IMR-90 (cell line): ENCODE results near the gene AQP5. TPM values are rescaled to one million over a fixed set of nuclear protein-coding genes. Genes with fewer than 3 reads are reported as not detected.

ENCODE experiments used
- ATAC-seq: fragments of 200-7000 bp; cut with Tn5 transposase; 2 replicates; pipeline ENCODE4 v1.9.1; 2020; ENCODE audit warnings: low read depth, mild to moderate bottlenecking, moderate library complexity
- BruUV-seq: library from RNA; stranded (reverse); fragments of 400-500 nt; replicated peaks from 2 replicates; lab custom pipeline; 2021; lab: Mats Ljungman, UMichigan
- CTCF ChIA-PET: fragments of 300-600 bp; formaldehyde crosslinking; extraction: SDS; loops from one replicate; lab custom pipeline; 2021; ENCODE audit warnings: antibody characterized with exemption; lab: Yijun Ruan, JAX
- POLR2A ChIA-PET: fragments of 300-600 bp; sonication (Branson Sonifier 250); formaldehyde crosslinking; loops from one replicate; lab custom pipeline; 2022; ENCODE audit warnings: antibody characterized with exemption; ENCODE audit not compliant: unreplicated experiment; lab: Charles Lee
- DNase-seq: peaks from one replicate; pipeline ENCODE4 v3.0.0; 2013
- H2AFZ ChIP-seq: replicated peaks from 2 replicates; pipeline ENCODE3; 2013; ENCODE audit warnings: low read length, mild to moderate bottlenecking; ENCODE audit not compliant: poor library complexity
- H2AK5ac ChIP-seq: 2 replicates; pipeline ENCODE4 v1.6.1; 2013; ENCODE audit warnings: low read depth, low read length, inconsistent platforms
- H2AK9ac ChIP-seq: replicated peaks from 2 replicates; pipeline ENCODE3; 2013; ENCODE audit warnings: mild to moderate bottlenecking, low read depth, low read length, moderate library complexity; ENCODE audit not compliant: poor library complexity
- H2BK120ac ChIP-seq: 2 replicates; pipeline ENCODE4 v1.6.1; 2013; ENCODE audit warnings: low read depth, low read length, inconsistent platforms
- H2BK15ac ChIP-seq: 3 replicates; pipeline ENCODE4 v1.6.1; 2013; ENCODE audit warnings: low read depth, low read length, inconsistent platforms
- H2BK20ac ChIP-seq: 2 replicates; pipeline ENCODE4 v1.6.1; 2013; ENCODE audit warnings: low read depth, mild to moderate bottlenecking, inconsistent platforms, low read length, moderate library complexity
- H2BK5ac ChIP-seq: 2 replicates; pipeline ENCODE4 v1.6.1; 2013; ENCODE audit warnings: mild to moderate bottlenecking, low read depth, low read length, inconsistent platforms; ENCODE audit not compliant: poor library complexity, severe bottlenecking
- H3K14ac ChIP-seq: replicated peaks from 2 replicates; pipeline ENCODE4 v1.6.1; 2013; ENCODE audit warnings: low read depth, low read length, inconsistent platforms
- H3K18ac ChIP-seq: 2 replicates; pipeline ENCODE4 v1.6.1; 2013; ENCODE audit warnings: low read depth, low read length, control low read depth
- H3K23ac ChIP-seq: 2 replicates; pipeline ENCODE4 v1.6.1; 2013; ENCODE audit warnings: low read depth, low read length, inconsistent platforms
- H3K27ac ChIP-seq: 2 replicates; pipeline ENCODE4 v1.5.1; 2013; ENCODE audit warnings: mild to moderate bottlenecking, control low read depth, low read length; ENCODE audit not compliant: insufficient read depth
- H3K27me3 ChIP-seq: 2 replicates; pipeline ENCODE4 v1.6.1; 2013; ENCODE audit warnings: low read length; ENCODE audit not compliant: control insufficient read depth, insufficient read depth
- H3K36me3 ChIP-seq: 2 replicates; pipeline ENCODE4 v1.6.1; 2013; ENCODE audit warnings: low read length, mixed read lengths; ENCODE audit not compliant: control insufficient read depth, insufficient read depth
- H3K4ac ChIP-seq: 2 replicates; pipeline ENCODE4 v1.6.1; 2013; ENCODE audit warnings: low read depth, low read length, inconsistent platforms
- H3K4me1 ChIP-seq: 2 replicates; pipeline ENCODE4 v1.6.1; 2013; ENCODE audit warnings: low read length, mixed read lengths; ENCODE audit not compliant: control insufficient read depth, insufficient read depth
- H3K4me2 ChIP-seq: 2 replicates; pipeline ENCODE4 v1.6.1; 2013; ENCODE audit warnings: low read depth, mild to moderate bottlenecking, control low read depth, low read length, moderate library complexity
- H3K4me3 ChIP-seq: 2 replicates; pipeline ENCODE4 v1.5.1; 2013; ENCODE audit warnings: low read depth, mild to moderate bottlenecking, control low read depth, low read length, moderate library complexity; ENCODE audit not compliant: insufficient read depth
- H3K56ac ChIP-seq: 2 replicates; pipeline ENCODE4 v1.6.1; 2013; ENCODE audit warnings: low read length, inconsistent platforms; ENCODE audit not compliant: insufficient read depth; ENCODE audit errors: extremely low read depth
- H3K79me1 ChIP-seq, 2 experiments: 2 replicates each; pipeline ENCODE4 v1.6.1; 2013; ENCODE audit warnings: low read length in 2 of 2, inconsistent platforms in 1 of 2, low read depth in 1 of 2
- H3K9ac ChIP-seq: 2 replicates; pipeline ENCODE4 v1.6.1; 2013; ENCODE audit warnings: low read depth, low read length, control low read depth
- H3K9me1 ChIP-seq: 2 replicates; pipeline ENCODE4 v1.6.1; 2013; ENCODE audit warnings: low read length, inconsistent platforms; ENCODE audit not compliant: insufficient read depth
- H3K9me3 ChIP-seq: 2 replicates; pipeline ENCODE4 v1.6.1; 2013; ENCODE audit warnings: low read length; ENCODE audit not compliant: control insufficient read depth, insufficient read depth
- H4K20me1 ChIP-seq: 2 replicates; pipeline ENCODE4 v1.6.1; 2013; ENCODE audit warnings: low read length, inconsistent platforms; ENCODE audit not compliant: insufficient read depth
- H4K5ac ChIP-seq: 2 replicates; pipeline ENCODE4 v1.6.1; 2013; ENCODE audit warnings: mild to moderate bottlenecking, low read depth, low read length, control low read depth
- H4K8ac ChIP-seq, 2 experiments: 2 replicates each; pipeline ENCODE4 v1.6.1; 2013; ENCODE audit warnings: low read depth in 2 of 2, low read length in 2 of 2, control low read depth in 1 of 2, inconsistent platforms in 1 of 2
- H4K91ac ChIP-seq: 2 replicates; pipeline ENCODE4 v1.6.1; 2013; ENCODE audit warnings: low read depth, low read length, inconsistent platforms; ENCODE audit not compliant: insufficient read depth
- BHLHE40 ChIP-seq: fragments of 150-350 bp; IDR thresholded peaks from 2 replicates; pipeline ENCODE4 v1.6.1; 2016; ENCODE audit warnings: mild to moderate bottlenecking, low read depth, low read length
- ELK1 ChIP-seq: fragments of 150-350 bp; IDR thresholded peaks from 2 replicates; pipeline ENCODE4 v1.6.1; 2016; ENCODE audit warnings: low read depth, mild to moderate bottlenecking, low read length, moderate library complexity, borderline replicate concordance
- MAZ ChIP-seq: IDR thresholded peaks from 2 replicates; pipeline ENCODE4 v1.6.1; 2012; ENCODE audit warnings: low read depth, mild to moderate bottlenecking, low read length, improper control_type of control experiment, moderate library complexity, borderline replicate concordance
- MXI1 ChIP-seq: IDR thresholded peaks from 2 replicates; pipeline ENCODE4 v1.6.1; 2012; ENCODE audit warnings: low read depth, mild to moderate bottlenecking, low read length, moderate library complexity, borderline replicate concordance
- WGBS, 2 experiments: methylation state at CpG; one replicate each; pipeline versions ENCODE4 v1.1.5 to v1.1.7; 2013; ENCODE audit warnings: missing lambda C conversion rate in 2 of 2; ENCODE audit not compliant: insufficient read length in 1 of 2; ENCODE audit errors: extremely low coverage in 2 of 2; 5-methylcytosine and 5-hydroxymethylcytosine counted together
- dilution Hi-C: fragments of 300-500 bp; cut with HindIII; formaldehyde crosslinking; loops from one replicate; pipeline ENCODE4 v1.14.3; 2018; ENCODE audit warnings: low sequenced_read_pairs; ENCODE audit not compliant: unreplicated experiment
- in situ Hi-C: fragments of 300-500 bp; cut with MboI; formaldehyde crosslinking; loops from 3 replicates; pipeline ENCODE4 v1.14.3; 2019; ENCODE audit warnings: low sequenced_read_pairs, inconsistent platforms, mixed read lengths
- intact Hi-C: fragments of 100-400 bp; cut with micrococcal nuclease; formaldehyde crosslinking; loops from 2 replicates; pipeline ENCODE4 v1.10.0; 2022
- polyA plus RNA-seq, 3 experiments: library from polyadenylated mRNA; depleted of rRNA; stranded (reverse); fragments of >200 nt; gene quantifications; 2 replicates each; pipeline ENCODE4 v1.2.3, GENCODE V29; 2012; ENCODE audit warnings: low replicate concordance in 1 of 3
- total RNA-seq: library from RNA; depleted of rRNA; stranded (reverse); fragments of >200 nt; gene quantifications from 2 replicates; pipeline ENCODE4 v1.2.3, GENCODE V29; 2012

The AQP5 gene
- total and polyA plus RNA-seq, 2 of the 4 experiments (the other 2 are of a cell fraction) = not detected

- TF ChIP-seq ELK1 = no peak
These were observed 11.1 kb downstream of the AQP5 start, which contains the start of gene AQP6 (continued) for GRCh38 chr12:49972641-49973360.

DNA sequence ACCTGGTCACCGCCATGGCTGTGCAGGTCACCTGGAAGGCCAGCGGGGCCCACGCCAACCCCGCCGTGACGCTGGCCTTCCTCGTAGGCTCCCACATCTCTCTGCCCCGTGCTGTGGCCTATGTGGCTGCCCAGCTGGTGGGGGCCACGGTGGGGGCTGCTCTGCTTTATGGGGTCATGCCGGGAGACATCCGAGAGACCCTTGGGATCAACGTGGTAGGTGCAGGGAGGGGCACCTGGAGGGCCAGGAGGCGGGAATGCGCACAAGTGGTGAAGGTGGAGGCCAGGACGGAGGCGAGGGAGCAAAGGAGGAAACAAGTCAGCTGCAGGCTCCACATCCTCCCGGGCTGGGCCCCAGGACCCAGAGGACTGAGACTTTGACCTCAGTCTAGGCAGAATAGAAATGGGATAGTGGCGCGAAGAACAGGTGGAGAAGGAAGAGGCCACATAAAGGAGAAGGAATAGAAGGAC lies 11.7 kb downstream of the AQP5 start:
- Histone ChIP-seq H2AFZ (peak overlapping the region; percentile 21), H3K4ac (no peak overlapping the region), H2BK5ac (no peak overlapping the region), H3K4me2 (no peak overlapping the region), H3K9ac (no peak overlapping the region), H3K18ac (no peak overlapping the region), H3K9me3 (no peaks in the 10 kb centered on the region), H3K79me1 (no peaks in the 10 kb centered on the region), H4K5ac (no peak overlapping the region), H3K56ac (no peak overlapping the region), H4K20me1 (no peaks in the 10 kb centered on the region), H3K27ac (no peak overlapping the region), H3K23ac (no peak overlapping the region), H3K36me3 (no peaks in the 10 kb centered on the region), H4K8ac (no peak overlapping the region), H2BK20ac (no peak overlapping the region), H2BK15ac (no peak overlapping the region), H4K91ac (no peak overlapping the region), H3K4me1 (no peaks in the 10 kb centered on the region), H3K27me3 (peaks cover 41% of the 10 kb centered on the region), H2AK9ac (peak overlapping the region; percentile 65), H2BK120ac (no peak overlapping the region), H3K4me3 (no peak overlapping the region), H3K9me1 (no peaks in the 10 kb centered on the region), H2AK5ac (no peak overlapping the region), H3K14ac (no peak overlapping the region)
- no peak for DNase-seq
- 94% methylated on average over 9 of the region's 19 CpGs; no CpG with 5 or more reads in 1 of the 2 experiments for WGBS, 2 experiments
- ChIA-PET POLR2A (no interaction called here), CTCF (no interaction called here)
- dilution Hi-C loops (no loop called here), in situ Hi-C loops (loop anchor here (5.0 to 10.0 kb wide), 2 partner anchors 84 to 201 kb away; partner anchors contain the start of gene ASIC1), intact Hi-C loops (no loop called here)
- no TSS peak for BruUV-seq
- ATAC-seq = no peak
- TF ChIP-seq BHLHE40 (no peak), MAZ (no peak), MXI1 (no peak)
